Neutrophil (primary cell): ENCODE results near the gene IFNAR2.

Experiments
- H3K27ac ChIP-seq: fragments of 200-600 bp; sonication (generic); 2 replicates; pipeline ENCODE4 v1.5.1; 2016; ENCODE audit warnings: mild to moderate bottlenecking, moderate library complexity
- H3K27me3 ChIP-seq: fragments of 200-600 bp; sonication (generic); 2 replicates; pipeline ENCODE4 v1.6.0; 2016; ENCODE audit warnings: mild to moderate bottlenecking
- H3K36me3 ChIP-seq: fragments of 200-600 bp; sonication (generic); 2 replicates; pipeline ENCODE4 v1.5.1; 2017
- H3K4me1 ChIP-seq, 2 experiments: fragments of 200-600 bp in 1 of 2; sonication (generic) in 1 of 2; 1 replicate in 1 of 2; 2 replicates in 1 of 2; pipeline versions ENCODE4 v1.5.1 to v1.6.1; 2013 to 2016; ENCODE audit warnings: low read depth in 1 of 2, low read length in 1 of 2, mild to moderate bottlenecking in 1 of 2, moderate library complexity in 1 of 2; ENCODE audit not compliant: control insufficient read depth in 1 of 2, insufficient read depth in 1 of 2
- H3K4me3 ChIP-seq, 2 experiments: fragments of 200-600 bp in 1 of 2; sonication (generic) in 1 of 2; 1 replicate in 1 of 2; 2 replicates in 1 of 2; pipeline ENCODE4 v1.5.1; 2013 to 2016; ENCODE audit warnings: low read depth in 1 of 2, low read length in 1 of 2, mild to moderate bottlenecking in 1 of 2, moderate library complexity in 1 of 2
- H3K9me3 ChIP-seq: fragments of 200-600 bp; sonication (generic); 2 replicates; pipeline ENCODE4 v1.5.1; 2016
- CTCF ChIP-seq: fragments of 200-600 bp; sonication (generic); IDR thresholded peaks from 2 replicates; pipeline ENCODE4 v1.5.1; 2016; ENCODE audit warnings: antibody characterized with exemption

The IFNAR2 gene

GRCh38 chr21:33259428-33259827 is 29.7 kb downstream of the IFNAR2 start:
- Histone ChIP-seq H3K27me3 (no peaks in the 10 kb centered on the region), H3K4me3 (no peak overlapping the region), H3K36me3 (peaks cover 87% of the 10 kb centered on the region), H3K4me1 (peaks cover 12 to 17% of the 10 kb centered on the region in 2 experiments), H3K9me3 (no peaks in the 10 kb centered on the region), H3K27ac (peak overlapping the region; percentile 58)
- no peak for TF ChIP-seq CTCF

- no peaks in the 10 kb centered on the region for H3K27me3 ChIP-seq
- H3K36me3 ChIP-seq, result peaks cover 87% of the 10 kb centered on the region
- TF ChIP-seq CTCF, result no peak
- no peak overlapping the region for H3K4me3 ChIP-seq
- H3K4me1 ChIP-seq, result peaks cover 17 to 23% of the 10 kb centered on the region in 2 experiments
- H3K27ac ChIP-seq, result peak overlapping the region; percentile 58
- H3K9me3 ChIP-seq, result no peaks in the 10 kb centered on the region
Measured at GRCh38 chr21:33259995-33260394, 30.3 kb downstream of the IFNAR2 start.

DNA sequence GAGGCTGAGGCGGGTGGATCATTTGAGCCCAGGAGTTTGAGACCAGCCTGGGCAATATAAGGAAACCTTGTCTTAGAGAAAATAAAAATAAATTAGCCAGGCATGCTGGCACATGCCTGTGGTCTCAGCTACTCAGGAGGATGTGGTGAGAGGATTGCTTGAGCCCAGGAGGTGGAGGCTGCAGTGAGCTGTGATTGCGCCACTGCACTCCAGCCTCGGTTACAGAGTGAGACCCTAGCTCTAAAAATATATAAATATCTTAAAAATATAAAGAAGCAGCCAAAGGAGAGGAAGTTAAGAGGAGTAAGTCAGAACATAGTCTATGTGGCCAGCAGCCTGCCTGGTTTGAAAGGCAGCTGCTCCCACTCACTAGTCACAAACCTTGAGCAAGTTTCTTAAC is 31.9 kb downstream of the IFNAR2 start:
- Histone ChIP-seq H3K4me3 (no peak overlapping the region), H3K27ac (peak overlapping the region; percentile 61), H3K27me3 (no peaks in the 10 kb centered on the region), H3K4me1 (peaks cover 31 to 34% of the 10 kb centered on the region in 2 experiments), H3K36me3 (peaks cover 70% of the 10 kb centered on the region), H3K9me3 (no peaks in the 10 kb centered on the region)
- TF ChIP-seq CTCF, result no peak

- Histone ChIP-seq H3K27me3 (no peaks in the 10 kb centered on the region), H3K9me3 (no peaks in the 10 kb centered on the region), H3K27ac (peak overlapping the region; percentile 24), H3K36me3 (peaks cover 57% of the 10 kb centered on the region), H3K4me3 (no peak overlapping the region), H3K4me1 (peaks cover 40 to 47% of the 10 kb centered on the region in 2 experiments)
- no peak for TF ChIP-seq CTCF
Measured at GRCh38 chr21:33262921-33263320, 33.2 kb downstream of the IFNAR2 start.

DNA sequence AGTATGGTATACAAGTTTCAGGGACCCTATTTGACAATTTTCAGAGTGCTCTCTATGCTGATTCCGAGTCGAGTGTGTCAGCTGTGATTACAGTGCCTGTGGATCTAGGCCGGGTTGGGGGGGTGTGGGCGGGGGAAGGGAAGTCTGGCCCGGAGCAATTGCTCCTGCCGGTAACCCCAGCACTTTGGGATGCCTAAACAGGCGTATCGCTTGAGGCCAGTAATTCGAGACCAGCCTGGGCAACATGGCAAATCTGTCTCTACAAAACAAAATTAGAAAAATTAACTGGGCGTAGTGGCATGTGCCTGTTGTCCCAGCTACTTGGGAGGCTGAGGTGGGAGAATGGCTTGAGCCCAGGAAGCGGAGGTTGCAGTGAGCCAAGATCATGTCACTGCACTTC is 34.8 kb downstream of the IFNAR2 start:
- no peak for TF ChIP-seq CTCF
- Histone ChIP-seq H3K27me3 (no peaks in the 10 kb centered on the region), H3K27ac (peak overlapping the region; percentile 95), H3K4me1 (peaks cover 55 to 63% of the 10 kb centered on the region in 2 experiments), H3K9me3 (no peaks in the 10 kb centered on the region), H3K36me3 (peaks cover 55% of the 10 kb centered on the region), H3K4me3 (peak overlapping the region in 1 of 2 experiments; percentile 95)

DNA sequence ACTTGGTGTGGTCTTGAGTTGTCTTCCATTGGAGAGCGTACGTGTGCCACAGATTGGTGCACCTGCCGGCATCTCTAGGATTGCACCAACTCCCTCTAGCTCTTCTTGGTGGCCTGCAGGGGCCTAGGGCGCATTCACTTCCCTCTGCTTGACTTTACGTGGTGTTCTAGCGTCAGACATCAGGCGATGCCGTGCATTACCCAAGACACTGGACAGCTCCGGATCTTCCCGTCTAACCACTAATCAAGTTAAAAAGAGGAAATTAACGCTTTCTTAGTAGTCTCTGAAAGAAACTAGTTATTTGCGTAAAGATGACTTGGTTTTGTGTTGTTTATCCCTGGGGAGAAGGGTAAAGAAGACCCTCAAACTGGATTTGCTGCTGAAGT is 35.9 kb downstream of the IFNAR2 start:
- Histone ChIP-seq H3K4me3 (peak overlapping the region; percentile 82 to 95), H3K27ac (peak overlapping the region; percentile 95), H3K9me3 (no peaks in the 10 kb centered on the region), H3K4me1 (peaks cover 60 to 70% of the 10 kb centered on the region in 2 experiments), H3K36me3 (peaks cover 56% of the 10 kb centered on the region), H3K27me3 (no peaks in the 10 kb centered on the region)
- peak; percentile 83 for TF ChIP-seq CTCF
